NCI-H460 (cell line): Measurements from ENCODE around the gene CD247. TPM values are rescaled to one million over a fixed set of nuclear protein-coding genes. Genes with fewer than 3 reads are reported as not detected.

Experiments used
- DNase-seq: peaks from one replicate; pipeline ENCODE4 v3.0.0-alpha.2; 2016; ENCODE audit warnings: low read depth; ENCODE audit errors: extremely low read depth
- total RNA-seq: library from RNA; depleted of rRNA; stranded (reverse); fragments of >200 nt; shearing (Covaris generic); gene quantifications from 2 replicates; pipeline ENCODE4 v1.2.3, GENCODE V29; 2014

Gene CD247
- total RNA-seq, 1 experiment from 2014 or later: 0.47 TPM

DNA sequence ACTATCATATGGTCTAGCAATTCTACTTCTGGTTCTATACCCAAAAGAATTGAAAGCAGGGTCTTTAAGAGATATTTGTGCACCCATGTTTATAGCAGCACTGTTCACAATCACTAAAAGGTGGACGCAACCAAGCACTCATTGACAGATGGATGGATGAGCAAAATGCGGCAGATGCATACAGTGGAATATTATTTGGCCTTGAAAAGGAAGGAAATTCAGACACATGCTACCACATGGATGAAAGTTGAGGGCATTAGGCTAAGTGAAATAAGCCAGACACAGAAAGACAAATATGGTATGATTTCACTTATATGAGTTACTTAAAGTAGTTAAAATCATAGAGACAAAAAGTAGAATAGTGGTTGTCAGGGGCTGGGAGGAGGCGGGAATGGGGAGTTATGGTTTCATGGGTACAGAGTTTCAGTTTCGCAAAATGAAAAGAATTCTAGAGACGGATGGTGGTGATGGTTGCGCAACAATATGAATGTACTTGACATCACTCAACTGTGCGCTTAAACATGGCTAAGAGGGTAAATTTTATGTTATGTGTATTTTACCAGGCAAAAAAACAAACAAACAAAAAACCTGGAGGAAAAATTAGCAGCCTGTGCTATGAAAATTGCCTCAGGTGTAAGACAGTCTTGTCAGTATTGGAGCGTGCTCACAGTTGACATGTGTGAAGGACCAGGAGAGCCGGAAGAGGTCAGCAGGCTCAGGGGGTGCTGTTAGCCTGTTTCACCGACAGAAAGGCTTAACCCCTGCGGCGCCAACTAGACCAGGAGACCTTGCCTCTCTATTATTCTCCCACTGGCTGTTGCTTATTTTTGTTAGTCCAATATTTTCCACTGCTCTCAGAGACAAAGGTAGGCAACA is 26.5 kb downstream of the CD247 start:
- no peak for DNase-seq

DNA sequence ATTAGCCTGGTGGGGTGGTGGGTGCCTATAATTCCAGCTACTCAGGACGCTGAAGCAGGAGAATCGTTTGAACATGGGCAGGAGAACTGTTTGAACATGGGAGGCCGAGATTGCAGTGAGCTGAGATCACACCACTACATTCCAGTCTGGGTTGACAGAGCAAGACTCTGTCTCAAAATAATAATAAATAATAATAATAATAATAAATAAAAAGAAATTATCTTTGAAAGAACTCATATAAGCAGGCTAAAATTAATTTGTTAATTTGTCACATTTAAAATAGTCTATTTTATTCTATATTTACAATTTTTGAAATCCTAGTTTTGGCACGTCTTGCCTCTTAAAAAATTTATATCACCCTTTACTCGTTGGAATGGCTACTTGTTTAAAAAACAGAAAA is 27.6 kb downstream of the CD247 start:
- no peak for DNase-seq

DNA sequence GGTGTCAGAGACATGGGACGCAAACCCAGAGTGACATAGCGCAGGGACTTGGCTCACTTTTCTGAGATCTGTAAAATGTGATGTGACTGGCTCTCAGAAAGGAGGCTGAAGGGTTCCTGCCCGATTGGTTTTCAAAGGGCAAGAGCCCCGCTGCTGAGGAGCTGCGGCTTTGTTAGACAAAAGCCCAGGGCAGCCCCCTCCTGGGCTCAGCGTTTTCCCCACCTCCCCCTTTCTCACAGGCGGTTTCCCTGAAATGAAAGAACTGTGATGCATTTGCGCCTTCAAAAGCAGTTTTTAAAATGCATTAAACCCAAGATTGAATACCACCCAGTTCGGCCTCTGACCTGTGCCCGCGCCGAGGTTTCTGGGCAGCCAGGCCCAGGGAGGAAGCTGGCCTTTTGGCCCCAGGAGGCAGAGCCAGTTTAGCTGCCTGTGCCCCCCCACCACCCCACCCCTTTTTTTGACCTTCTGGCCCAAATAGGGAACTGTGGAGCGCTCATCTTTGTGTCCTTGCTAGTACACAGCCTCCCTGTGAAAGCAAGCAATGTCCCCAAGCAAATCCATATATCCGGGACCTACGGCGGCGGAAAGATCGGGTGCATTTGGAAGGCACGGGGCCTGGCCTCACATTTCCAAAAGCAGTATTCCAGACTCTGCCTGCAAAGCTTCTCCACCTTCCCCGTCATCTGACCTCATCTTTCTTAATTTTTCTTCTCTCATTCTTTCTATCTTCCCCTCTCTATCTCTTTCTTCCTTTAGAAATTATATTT is 28.6 kb downstream of the CD247 start:
- no peak for DNase-seq

DNA sequence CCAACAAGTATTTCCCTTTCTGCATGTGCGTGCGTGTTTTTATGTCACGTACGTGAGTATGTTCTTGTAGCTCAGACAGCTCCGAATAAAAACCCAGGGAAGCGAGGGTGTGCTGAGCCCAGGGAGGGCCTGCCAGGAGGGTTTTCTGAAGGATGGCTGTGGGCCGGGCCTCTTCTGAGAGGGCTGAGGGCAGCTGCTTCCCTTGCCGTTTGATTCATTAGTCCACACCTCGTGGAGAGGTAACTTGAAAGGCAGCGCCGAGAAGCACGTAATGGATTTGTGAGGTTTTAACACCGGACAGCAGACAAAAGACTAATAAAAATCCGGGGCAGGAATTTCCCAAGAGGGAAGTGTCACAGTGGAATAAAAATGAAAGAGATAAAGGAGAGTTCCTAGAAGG is 29.5 kb downstream of the CD247 start:
- DNase-seq: no peak

DNA sequence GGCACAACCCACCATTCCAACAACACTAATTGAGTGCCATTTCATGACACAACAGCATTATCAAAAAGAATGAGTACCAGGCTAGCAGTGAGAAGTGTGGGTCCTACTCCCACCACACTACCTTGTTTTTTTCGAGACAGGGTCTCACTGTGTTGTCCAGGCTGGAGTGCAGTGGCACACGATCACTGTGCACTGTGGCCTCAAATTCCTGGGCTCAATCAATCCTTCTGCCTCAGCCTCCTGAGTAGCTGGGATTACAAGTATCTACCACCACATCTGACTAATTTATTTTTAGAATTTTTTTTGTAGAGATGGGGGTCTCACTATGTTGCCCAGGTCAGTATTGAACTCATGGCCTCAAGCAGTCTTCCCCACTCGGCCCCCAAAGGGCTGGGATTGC is 30.7 kb downstream of the CD247 start:
- no peak for DNase-seq

DNA sequence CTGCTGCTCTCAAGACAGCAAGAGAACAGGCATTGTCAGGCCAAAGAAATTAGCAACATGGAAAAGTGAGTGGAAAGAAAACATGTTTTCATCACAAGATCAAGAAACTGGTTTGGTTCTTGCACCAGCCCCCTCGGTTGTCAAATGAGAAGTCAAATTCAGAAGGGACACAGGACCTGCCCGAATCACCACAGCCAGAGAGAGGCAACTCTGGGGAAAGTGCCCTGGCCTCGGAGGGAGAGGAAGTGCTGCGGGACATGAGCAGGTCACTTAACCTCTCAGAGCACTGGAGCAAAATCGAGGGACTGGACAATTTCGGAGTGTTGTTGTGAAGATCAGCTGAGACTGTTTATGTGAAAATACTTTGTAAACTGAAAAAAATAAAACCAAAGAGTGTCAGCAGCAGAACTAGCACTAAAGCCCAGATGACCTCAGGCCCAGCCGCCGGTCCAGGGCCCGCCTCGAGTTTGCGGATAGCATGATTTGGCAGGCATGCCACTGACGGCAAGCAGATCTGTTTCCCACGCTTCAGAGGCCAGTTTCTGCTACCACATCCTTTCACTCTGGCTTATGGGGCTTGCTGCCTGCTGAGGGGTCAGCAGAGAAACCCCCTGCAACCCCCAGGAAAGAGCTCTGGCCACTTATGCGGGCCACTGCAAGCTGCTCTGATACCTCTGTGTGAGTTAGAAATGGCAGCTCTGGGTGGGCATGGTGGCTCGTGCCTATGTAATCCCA is 32.1 kb downstream of the CD247 start:
- no peak for DNase-seq

DNA sequence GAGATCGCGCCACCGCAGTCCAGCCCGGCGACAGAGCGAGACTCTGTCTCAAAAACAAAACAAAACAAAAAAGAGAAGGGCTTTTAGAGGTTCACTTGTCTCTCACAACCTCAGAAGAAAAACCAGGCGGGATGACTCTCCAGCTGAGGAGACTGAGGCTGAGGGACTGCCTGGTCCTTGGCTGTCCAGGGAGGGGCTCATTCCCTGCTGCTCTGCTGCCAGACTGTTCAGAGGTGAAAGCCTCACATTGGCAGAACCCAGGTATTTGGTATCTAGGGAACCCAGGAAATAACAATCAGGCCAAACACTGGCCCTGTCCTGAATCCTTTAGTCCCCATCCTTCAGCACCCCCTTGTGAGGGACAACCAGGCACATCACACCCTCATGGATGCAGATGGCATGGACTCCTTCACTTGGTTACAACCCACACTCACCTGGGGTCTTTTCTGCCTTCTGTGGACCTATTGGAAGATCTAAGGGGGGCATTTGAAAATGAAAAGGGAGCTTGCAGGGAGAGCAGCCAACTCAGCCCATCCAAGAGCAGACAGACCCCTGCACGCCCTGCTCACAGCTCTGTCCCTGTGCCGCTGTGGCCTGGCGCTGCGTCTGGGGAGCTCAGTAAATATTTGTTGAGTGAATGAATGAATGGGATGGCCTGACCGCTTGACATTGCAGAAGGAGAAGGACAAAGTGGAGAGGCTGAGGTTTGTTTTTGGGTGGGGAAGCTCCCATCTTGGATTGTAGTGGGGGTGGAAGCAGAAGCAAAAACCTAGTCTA is 33.4 kb downstream of the CD247 start:
- DNase-seq: no peak

DNA sequence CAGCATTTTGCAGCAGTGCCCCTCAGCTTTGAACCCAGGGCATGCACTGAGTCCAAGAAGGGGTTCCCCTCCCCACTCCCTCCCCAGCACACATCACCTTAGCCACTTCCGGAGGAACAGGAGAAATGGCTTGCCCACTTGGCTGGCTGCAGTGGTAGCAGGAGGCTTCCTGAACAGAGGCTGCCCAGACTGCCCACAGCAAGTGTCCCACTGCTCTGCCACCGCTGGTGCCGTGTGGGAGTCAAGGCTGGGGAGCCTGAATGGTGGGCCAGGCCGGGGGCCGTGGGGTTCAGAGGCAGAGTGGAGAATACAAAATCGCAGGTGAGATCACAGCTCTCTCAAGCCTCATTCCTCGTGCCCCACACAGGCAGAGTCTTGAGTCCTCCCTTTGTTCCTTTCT is 34.5 kb downstream of the CD247 start:
- DNase-seq: no peak

DNA sequence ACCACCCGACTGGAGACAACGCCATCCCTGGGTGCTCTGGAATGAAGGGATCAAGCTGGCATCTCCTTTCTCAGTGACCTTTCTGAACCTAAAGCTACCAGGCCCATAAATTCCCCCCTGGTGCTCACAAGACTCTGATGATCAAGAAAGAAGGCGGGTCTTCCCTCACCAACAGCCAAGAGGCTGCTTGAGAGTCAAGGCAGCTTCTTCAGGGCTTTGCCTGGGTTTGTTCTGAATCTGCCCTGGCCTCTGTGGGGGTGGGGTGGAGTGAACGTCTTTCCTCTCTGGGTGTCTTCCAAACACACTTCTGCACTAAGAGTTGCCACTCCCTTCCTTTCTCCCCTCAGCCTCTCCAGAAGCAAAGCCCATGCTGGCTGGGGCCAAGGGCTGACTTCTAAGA is 36.1 kb downstream of the CD247 start:
- DNase-seq: no peak

DNA sequence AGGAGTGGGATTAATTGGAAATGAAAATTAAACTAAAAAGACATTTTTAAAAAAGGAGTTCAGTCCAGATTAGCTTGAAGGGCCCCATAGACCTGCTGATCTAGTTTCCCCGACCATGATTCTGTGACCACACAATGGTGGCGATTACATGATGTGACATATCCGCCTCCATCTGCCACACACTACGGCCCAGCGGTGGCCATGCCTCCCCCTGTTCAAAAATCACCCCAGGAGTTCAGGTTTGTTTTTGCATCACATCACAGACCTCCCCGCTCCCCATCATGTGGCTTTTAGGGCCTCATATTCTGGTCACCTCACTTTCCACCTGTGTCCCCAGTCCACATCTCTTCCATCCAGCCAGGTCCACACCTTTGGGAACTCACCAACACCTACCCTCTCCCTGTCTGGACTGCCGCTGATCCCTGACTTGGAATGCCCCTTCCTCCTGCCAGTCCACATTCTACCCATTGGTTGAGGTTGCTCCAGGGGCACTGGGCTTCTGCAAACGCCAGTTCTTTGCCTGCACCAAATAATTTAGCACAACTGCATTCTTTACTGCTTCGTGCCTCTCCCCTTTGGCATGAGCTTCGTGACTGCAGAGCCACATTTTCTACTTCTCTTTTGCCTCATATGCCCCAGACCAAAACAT is 38.9 kb downstream of the CD247 start:
- DNase-seq: no peak

DNA sequence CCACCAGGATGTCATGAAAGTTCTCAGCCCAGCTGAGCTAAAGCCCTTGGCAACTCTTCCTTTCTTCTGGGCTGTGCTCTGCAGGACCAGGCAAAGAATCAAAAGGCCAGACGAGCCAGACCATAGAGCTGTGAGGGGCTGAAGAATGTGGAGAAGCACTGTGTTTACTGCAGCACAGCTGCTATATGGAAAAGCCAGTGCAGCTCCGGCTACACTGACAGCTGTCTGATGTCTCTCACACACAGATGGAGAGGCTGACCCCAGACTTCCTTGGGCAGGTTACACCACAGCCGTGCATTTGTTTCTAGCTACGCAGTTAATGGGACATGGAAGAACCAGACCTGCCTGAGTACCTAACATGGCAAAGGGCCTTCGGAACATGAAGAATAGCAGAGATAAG is 40.3 kb downstream of the CD247 start:
- DNase-seq: no peak

DNA sequence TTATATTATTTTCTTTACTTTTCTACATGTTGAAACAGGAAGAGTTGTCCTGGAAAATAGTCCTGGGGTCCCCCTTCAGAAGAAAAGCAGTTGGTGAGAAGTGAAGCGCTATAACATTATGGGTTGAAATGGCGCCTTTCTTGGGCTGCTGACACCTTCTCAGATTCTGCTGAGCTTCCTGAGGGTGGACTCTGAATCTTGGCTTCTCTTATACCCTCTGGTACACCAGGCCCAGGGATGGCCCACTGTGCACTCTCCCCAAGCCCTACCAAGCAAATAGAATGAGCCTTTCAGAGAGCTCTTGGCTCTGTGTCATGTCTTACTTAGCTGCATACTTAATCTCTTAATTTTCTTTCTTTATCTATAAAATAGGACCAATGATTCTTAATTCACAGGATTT is 42.3 kb downstream of the CD247 start:
- DNase-seq: no peak

DNA sequence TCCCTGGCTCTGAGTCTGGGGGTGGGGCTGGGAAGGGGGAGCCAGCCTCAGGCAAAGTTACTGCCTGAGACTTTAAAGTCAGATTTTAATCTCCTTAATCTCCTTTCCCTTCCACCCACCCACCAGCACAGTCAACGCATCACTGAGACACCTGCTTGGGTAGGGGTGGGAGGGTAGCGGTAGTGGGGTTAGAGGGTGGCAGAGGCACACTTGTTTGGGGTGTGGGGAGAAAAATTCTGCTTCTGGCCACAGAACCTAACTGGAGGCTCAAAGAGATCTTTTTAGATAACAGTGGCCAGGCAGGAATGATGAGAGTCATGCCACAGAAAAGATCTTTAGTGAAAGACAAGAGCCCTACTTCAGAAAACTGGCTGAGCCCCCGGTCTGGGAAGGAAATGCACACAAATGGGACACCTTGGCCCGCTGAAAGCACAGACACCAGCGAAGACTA is 44.1 kb downstream of the CD247 start:
- no peak for DNase-seq

DNA sequence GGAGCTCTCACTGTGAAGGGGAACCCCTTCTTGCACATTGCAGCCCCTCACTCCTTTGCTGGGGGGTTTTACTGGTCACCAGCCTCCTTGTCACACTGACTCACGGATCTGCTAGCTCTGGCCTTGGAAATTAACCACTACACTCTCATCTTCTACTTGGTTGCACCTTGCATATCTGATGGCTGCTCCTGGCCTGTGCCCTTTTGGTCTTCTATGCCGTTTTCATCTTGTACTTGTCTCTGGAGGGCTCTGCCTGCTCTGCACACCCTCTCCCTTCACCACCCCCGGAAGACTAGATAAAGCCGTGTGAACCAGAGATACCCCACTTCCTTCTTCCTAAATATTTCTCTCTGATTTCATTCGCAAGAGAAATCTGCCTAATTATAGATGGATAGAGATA is 44.6 kb downstream of the CD247 start:
- no peak for DNase-seq

DNA sequence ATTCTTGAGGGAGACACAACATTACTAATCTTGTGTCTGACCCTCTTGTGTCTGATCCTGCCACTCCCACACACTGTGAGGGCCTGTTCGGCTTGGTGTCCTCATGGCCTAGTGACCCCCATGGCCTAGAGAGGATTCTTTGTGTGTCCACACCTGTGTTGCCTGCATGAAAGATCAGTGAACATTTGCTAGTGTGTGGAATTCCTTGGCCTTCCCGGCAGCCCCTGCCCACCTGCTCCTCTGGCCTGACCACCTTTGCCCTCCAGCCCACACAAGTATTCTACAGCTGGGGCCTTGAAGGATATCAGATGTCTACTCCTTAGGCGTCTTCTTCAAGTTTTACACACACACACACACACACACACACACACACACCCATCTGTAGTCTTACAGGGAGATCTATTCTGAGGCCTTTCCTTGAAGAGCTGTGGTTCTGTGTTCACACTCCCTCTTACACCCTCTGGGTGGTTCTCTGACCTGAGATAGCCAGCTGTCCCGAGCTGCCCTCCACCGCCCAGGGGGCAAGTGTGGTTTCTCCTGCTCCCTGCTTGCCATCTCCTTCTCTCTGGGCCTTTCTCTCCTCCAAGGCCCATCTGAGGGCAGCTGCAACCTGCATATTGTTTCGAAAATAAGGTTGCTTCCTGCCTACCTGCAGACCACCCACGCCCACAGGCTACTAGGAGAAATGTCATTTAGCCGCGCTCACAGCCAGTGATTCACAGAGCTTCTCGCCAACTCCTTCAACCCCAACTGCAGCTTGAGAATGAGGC is 45.4 kb downstream of the CD247 start:
- DNase-seq: no peak

DNA sequence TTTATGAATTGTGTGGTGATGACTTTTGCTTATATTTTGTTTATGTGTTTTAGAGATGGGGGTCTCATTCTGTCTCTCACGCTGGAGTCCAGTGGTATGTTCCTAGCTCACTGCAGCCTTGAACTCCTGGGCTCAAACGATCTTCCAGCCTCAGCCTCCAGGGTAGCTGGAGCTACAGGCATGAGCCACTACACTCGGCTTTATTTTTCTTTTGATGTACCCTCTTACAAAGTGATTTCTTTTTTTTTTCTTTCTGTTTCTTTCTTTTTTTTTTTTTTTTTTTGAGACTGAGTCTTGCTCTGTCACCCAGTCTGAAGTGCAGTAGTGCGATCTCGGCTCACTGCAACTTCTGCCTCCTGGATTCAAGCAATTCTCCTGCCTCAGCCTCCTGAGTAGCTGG is 46.8 kb downstream of the CD247 start:
- no peak for DNase-seq

DNA sequence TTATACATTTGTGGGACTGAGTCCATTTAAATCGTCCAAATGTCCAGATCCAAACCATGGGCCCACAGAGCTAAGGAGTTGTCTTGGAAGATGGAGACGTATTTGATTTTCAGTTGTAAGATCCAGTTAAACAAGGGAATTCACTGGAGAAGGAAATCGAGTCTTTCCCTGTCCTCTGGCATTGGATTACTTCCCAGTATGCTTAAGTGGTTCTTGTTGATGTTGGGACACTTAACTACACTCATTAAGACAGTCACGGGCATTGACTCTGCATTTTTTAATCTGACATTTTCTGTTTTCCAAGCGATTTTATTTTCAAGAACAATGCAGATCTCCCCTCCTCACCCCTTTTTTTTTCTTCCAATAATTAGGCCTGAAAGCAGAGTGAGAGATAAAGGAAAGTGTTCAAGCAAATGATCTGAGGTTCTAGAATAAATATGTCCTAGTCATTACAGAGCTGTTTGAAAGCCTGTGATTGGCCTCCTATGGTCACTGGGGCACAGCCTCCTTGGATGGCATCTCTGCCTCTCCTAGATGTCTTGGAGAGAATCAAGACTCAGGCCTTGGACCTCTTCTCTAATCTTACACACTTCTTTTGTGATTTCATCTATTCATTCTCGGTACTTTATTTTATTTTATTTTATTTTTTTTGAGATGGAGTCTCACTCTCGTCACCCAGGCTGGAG is 48.9 kb downstream of the CD247 start:
- DNase-seq: no peak

DNA sequence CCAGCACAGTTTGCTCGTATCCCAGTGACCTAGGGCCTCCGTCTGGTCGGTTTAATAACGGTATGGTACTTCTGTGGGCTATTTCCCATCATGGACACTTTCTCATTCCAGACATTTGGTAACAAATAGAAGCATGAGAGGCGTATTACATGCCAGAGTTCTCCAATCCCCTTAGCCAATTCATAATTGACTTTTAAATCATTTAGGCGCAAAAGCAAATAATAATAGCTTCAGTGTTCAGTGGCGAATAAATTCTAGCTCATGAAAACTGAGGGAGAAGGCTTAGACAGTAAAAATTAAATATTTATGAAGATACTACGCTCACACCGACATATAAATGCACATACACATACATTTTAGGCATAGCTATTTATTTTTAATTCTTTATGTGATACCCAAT is 50.6 kb downstream of the CD247 start:
- DNase-seq: no peak
